ENCODE results near the gene ACSF3.
"Not testable (repeated sequence)": the region's sequence is repeated elsewhere in the genome, so short reads cannot be mapped to it uniquely, and the experiment has no call there.

ACSF3 gene

DNA sequence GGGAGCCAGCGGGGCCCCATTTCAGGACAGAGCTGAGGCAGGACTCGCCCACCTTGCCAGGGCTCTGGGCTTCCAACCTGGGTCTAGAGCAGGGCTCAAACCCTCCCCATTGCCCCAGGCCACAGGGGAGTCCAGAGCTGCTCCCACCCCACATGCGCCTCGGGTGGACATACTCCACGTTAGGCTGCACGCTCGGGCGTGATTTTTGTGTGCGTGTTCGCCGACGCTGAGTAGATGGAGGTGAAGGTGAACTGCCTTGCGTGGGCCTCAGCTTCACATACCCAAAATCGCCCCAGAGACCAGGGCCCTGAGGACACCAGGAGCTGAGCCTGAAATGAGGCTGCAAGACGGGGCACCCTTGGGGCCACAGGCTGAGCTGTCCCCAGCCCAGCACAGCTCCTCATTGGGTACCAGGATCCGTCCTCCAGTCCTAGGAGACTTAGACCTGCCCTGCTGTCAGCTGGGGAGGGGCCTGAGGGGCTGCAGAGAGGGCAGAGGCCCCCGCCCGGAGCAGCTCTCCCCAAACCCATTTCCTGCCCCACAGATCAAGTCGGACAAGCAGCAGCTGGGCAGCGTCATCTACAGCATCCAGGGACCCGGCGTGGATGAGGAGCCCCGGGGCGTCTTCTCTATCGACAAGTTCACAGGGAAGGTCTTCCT is 86.1 kb downstream of the ACSF3 start:
- no peak for DNase-seq

- DNase-seq = no peak
Observed at GRCh38 chr16:89183463-89183862, 89.8 kb downstream of the ACSF3 start.

- no peak for DNase-seq
Observed at GRCh38 chr16:89183975-89184676, 90.5 kb downstream of the ACSF3 start.

GRCh38 chr16:89184677-89184932 is 91.0 kb downstream of the ACSF3 start:
- no peak for DNase-seq

DNA sequence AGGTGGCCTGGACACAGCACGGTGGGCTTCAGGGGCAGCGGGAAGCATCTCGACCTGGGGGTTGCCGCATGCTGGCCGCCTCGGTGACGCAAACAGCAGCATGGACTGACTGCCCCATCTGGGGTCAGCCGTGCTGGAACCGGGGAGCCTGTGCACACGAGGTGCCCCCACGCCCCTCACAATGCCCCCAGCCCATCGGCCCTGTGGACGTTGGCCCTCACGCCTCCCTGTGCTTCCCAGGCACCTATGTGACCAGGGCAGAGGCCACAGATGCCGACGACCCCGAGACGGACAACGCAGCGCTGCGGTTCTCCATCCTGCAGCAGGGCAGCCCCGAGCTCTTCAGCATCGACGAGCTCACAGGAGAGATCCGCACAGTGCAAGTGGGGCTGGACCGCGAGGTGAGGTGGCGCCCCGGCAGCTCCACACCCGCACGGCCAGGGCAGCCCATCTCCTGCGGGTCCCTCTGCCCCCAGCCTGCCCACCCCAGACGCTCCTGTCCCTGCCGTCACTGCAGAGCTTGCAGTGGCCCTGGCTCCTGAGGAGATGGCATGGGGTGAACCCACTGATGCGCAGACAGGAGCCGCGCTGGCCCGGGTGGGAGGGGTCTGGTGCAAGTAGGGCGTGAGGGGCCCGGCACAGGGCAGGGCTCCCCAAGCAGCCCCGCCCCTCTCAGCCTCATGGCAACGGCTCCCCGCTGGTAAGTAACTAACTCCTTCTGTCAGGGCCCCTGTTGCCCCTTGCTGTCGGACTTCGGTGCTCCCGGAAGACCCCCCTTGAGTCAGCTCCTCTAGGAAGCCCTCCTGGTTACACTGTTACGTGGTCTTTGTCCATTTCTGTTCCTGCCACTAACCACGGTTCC is 91.5 kb downstream of the ACSF3 start:
- DNase-seq = no peak

DNA sequence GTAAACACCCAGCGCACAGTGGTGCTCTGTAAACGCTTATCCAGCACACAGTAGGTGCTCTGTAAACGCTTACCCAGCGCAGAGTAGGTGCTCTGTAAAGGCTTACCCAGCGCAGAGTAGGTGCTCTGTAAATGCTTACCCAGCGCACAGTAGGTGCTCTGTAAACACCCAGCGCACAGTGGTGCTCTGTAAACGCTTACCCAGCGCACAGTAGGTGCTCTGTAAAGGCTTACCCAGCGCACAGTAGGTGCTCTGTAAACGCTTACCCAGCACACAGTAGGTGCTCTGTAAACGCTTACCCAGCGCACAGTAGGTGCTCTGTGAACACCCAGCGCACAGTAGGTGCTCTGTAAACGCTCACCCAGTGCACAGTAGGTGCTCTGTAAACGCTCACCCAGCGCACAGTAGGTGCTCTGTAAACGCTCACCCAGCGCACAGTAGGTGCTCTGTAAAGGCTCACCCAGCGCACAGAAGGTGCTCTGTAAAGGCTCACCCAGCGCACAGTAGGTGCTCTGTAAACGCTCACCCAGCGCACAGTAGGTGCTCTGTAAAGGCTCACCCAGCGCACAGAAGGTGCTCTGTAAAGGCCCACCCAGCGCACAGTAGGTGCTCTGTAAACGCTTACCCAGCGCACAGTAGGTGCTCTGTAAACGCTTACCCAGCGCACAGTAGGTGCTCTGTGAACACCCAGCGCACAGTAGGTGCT is 92.4 kb downstream of the ACSF3 start:
- not testable (repeated sequence) for DNase-seq

GRCh38 chr16:89186593-89187031 is 93.0 kb downstream of the ACSF3 start:
- not testable (repeated sequence) for DNase-seq

DNA sequence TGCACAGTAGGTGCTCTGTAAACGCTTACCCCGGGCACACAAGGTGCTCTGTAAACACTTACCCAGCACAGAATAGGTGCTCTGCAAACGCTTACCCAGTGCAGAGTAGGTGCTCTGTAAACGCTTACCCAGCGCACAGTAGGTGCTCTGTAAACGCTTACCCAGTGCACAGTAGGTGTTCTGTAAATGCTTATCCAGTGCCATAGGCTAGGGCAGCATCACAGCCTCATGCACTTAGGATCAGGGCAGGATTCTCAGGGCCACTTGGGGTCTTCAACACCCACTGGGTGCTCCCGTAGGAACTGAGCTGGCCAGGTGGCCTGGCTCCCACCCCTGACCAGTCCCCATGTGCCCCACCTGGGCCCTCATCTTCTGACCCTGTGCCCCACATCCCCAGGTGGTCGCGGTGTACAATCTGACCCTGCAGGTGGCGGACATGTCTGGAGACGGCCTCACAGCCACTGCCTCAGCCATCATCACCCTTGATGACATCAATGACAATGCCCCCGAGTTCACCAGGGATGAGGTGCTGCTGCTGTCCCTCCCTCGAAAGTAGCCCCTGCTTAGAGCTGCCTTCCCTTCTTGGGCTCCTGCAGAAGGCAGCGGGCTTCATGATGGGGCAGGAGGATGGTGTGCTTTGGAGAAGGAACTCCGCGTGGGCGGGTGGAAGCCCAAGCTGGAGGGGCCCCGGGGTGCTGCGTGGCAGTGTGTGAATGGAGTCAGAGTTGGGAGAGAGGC is 93.5 kb downstream of the ACSF3 start:
- no peak for DNase-seq

- DNase-seq = no peak
Observed at GRCh38 chr16:89187770-89188392, 94.2 kb downstream of the ACSF3 start.

DNA sequence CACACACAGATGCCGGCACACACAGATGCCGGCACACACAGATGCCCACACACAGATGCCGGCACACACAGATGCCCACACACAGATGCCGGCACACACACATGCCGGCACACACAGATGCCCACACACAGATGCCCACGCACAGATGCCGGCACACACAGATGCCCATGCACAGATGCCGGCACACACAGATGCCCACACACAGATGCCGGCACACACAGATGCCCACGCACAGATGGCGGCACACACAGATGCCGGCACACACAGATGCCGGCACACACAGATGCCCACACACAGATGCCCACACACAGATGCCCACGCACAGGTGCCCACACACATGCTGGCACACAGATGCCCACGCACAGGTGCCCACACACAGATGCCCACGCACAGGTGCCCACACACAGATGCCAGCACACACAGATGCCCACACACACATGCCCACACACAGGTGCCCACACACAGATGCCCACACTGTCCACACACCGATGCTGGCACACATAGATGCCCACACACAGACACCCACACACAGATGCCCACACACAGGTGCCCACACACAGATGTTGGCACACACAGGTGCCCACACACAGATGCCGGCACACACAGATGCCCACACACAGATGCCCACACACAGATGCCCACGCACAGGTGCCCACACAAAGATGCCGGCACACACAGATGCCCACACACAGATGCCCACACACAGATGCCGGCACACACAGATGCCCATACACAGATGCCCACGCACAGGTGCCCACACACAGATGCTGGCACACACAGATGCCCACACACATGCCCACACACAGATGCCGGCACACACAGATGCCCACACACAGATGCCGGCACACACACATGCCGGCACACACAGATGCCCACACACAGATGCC is 95.1 kb downstream of the ACSF3 start:
- not testable (repeated sequence) for DNase-seq

GRCh38 chr16:89189358-89190025 is 95.8 kb downstream of the ACSF3 start:
- DNase-seq = no peak

DNA sequence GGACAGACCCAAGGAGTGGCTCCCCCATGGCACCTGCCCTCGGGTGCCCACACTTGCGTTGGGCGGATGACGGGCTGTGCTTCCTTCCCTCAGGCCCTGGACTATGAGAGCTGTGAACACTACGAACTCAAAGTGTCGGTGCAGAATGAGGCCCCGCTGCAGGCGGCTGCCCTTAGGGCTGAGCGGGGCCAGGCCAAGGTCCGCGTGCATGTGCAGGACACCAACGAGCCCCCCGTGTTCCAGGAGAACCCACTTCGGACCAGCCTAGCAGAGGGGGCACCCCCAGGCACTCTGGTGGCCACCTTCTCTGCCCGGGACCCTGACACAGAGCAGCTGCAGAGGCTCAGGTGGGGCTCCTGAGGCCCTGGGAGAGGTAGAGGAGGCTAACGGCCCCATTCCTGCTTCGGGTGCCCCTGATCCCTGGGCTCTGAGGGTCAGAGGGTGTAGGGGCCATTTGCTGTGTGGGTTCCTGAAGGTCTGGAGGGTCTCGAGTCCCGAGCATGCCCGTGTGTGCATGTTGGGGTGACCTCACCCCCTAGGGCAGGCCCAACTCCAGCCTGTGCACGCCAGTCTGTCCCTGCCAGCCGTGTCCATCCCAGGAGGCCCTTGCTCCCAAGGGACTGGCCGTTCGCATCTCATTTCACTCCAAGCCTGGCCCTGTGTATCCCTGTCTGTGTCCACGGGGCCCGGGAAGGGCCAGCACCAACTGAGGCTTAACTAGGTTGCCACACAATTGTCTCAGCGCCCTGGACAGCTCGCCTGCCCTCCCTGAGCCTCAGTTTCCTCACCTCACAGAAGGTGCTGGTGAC is 96.7 kb downstream of the ACSF3 start:
- no peak for DNase-seq

DNA sequence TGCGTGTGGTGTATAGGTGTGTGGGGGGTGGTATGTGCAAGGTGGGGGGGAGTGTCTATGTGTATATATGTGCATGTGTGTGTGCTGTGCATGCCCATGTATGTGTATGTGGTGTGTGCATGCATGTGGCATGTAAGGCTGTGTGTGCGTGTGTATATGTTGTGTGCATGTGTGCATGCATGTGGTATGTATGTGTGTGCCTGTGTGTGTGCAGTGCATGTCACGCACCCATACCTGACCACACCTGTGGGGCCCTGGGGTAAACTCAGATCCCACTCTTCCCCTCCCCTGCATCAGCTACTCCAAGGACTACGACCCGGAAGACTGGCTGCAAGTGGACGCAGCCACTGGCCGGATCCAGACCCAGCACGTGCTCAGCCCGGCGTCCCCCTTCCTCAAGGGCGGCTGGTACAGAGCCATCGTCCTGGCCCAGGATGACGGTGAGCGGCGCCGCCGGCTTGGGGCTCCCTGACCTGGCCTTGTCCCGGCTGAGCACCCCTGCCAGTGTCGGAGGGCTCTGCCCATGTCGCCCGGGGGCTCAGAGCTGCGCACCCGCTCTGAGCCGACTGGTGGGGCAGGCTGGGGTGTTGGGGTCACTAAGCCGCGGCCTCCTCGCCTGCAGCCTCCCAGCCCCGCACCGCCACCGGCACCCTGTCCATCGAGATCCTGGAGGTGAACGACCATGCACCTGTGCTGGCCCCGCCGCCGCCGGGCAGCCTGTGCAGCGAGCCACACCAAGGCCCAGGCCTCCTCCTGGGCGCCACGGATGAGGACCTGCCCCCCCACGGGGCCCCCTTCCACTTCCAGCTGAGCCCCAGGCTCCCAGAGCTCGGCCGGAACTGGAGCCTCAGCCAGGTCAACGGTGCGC is 97.6 kb downstream of the ACSF3 start:
- DNase-seq = no peak

DNA sequence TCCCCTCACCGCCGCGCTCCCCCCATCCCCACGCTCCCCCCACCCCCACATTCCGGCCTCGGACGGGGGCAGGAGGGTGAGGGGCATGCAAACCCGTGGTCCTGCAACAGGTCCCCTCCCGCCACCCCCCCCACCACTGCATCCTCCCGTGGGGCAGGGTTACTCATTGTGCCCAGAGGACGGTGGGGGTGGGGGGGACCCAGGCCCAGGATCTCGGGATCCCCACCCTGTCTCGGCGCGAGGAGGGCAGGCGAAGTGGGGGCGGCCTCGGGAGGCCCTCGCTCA is 98.2 kb downstream of the ACSF3 start:
- no peak for DNase-seq

DNA sequence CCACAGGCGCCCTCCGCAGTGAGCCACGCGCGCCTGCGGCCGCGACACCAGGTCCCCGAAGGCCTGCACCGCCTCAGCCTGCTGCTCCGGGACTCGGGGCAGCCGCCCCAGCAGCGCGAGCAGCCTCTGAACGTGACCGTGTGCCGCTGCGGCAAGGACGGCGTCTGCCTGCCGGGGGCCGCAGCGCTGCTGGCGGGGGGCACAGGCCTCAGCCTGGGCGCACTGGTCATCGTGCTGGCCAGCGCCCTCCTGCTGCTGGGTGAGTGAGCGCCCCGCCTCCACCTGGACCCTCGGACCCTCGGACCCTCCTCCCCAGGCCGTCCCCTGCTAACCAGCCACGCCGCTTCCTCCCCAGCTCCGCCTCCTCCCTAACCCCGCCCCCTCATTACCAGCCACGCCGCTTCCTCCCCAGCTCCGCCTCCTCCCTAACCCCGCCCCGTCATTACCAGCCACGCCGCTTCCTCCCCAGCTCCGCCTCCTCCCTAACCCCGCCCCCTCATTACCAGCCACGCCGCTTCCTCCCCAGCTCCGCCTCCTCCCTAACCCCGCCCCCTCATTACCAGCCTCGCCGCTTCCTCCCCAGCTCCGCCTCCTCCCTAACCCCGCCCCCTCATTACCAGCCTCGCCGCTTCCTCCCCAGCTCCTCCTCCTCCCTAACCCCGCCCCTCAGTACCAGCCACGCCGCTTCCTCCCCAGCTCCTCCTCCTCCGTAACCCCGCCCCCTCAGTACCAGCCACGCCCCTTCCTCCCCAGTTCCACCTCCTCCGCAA is 98.7 kb downstream of the ACSF3 start:
- DNase-seq = peak; percentile 78

DNA sequence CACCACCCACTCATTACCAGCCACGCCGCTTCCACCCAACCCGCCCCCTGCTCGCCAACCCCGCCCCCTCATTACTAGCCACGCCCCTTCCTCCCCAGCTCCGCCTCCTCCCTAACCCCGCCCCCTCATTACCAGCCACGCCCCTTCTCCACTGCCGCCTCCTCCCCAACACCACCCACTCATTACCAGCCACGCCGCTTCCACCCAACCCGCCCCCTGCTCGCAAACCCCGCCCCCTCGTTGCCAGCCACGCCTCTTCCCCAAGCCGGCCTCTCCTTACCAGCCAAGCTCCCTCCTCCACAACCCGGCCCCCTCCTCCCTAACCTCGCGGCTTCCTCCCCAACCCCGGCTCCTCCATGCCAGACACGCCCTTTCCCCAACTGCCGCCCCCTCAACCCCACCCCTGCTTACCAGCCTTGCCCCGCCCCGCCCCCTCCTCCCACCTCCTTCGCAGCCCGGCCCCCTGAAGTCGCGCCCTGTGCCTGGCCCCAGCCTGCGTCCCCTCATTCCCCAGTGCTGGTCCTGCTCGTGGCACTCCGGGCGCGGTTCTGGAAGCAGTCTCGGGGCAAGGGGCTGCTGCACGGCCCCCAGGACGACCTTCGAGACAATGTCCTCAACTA is 99.4 kb downstream of the ACSF3 start:
- DNase-seq = no peak

- no peak for DNase-seq
Observed at GRCh38 chr16:89193576-89194293, 100.1 kb downstream of the ACSF3 start.
